Stimulated activated CD4-positive, alpha-beta T cell treated with anti-CD3 and anti-CD28 coated beads, Interleukin-2, amount 100 ng/mL, for 48 hours (primary cell): ENCODE data around the gene STOM.

Source experiments
- DNase-seq, 2 donors: peaks; one replicate each; pipeline ENCODE4 v3.0.0-alpha.2; 2020

Gene STOM

GRCh38 chr9:121318631-121319382, 51.2 kb downstream of the STOM start:
- no peak for DNase-seq

GRCh38 chr9:121317737-121318630, 52.1 kb downstream of the STOM start:
- no peak for DNase-seq

GRCh38 chr9:121316852-121317373, 53.1 kb downstream of the STOM start:
- no peak for DNase-seq

- DNase-seq = no peak
Observed at GRCh38 chr9:121316378-121316777, 53.7 kb downstream of the STOM start.

- no peak for DNase-seq
Observed at GRCh38 chr9:121313458-121314152, 56.4 kb downstream of the STOM start.

DNA sequence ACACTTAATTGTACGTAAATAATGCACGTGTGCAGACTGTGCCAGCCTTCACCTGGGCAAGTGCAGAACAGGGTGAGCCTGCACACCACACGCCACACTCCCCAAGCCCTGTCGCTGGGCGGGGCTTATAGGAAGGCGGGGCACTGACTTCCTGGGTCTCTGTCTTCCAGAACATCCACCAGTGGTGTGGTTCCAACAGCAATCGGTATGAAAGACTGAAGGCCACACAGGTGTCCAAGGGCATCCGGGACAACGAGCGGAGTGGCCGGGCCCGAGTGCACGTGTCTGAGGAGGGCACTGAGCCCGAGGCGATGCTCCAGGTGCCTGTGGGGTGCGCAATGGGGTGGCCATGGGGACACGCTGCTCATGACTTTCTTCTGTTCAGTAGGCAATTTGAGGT, 57.9 kb downstream of the STOM start:
- no peak for DNase-seq

DNA sequence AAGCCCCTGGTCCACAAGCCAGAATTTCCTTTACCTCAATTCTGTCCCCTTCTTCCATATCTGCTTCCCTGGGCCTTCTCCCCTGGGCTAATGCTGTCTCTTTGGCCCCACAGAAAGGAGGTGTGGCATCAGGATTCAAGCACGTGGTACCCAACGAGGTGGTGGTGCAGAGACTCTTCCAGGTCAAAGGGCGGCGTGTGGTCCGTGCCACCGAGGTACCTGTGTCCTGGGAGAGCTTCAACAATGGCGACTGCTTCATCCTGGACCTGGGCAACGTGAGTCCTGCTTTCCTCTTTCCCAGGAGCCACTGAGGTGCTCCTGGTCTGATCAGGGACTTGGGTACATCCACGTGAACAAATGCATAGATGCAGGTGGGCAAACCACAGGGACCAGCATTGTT, 59.5 kb downstream of the STOM start:
- DNase-seq = no peak

DNA sequence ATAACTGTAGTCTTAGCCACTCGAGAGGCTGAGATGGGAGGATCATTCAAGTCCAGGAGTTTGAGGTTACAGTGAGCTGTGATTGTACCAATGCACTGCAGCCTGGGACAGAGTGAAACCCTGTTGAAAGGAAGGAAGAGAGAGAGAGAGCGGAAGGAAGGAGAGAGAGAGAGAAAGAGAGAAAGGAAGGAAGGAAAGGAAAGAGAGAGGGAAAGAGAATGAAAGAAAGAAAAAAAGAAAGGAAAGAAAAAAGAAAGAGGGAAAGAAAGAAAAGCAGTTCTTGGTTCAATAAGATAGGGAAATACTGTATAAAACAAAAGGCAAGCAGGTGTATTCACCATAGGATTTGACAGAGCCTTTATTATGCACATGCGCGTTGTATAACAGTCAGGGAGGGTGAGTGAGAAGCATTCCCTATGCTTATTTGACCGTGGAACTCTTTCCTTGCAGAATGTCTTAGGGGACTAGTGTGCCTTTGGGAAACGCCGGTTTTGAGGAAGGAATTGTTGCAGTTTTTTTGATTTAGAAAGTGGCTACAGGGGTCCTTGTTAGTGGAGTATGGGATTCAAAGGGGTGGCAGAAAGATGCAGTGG, 60.1 kb downstream of the STOM start:
- no peak for DNase-seq

DNA sequence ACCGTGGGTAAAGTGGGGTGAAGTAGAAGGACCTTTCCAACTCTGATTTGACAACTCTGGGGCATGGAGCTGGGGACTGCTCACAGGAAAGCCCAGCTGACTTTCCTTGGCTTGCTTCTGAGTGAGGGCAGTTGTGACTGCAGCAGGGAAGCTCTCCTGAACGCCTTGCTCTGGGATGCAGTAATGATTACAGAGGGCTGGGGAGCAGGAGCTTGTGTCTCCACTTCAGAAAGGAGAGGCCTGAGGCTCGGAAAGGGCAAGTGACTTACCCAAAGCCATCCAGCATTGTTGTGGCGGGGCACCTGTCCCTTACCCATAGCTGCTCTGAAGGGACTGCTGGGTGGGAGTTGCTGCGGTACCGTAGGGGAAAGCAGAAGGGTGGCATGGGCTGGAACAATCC, 60.9 kb downstream of the STOM start:
- no peak for DNase-seq

DNA sequence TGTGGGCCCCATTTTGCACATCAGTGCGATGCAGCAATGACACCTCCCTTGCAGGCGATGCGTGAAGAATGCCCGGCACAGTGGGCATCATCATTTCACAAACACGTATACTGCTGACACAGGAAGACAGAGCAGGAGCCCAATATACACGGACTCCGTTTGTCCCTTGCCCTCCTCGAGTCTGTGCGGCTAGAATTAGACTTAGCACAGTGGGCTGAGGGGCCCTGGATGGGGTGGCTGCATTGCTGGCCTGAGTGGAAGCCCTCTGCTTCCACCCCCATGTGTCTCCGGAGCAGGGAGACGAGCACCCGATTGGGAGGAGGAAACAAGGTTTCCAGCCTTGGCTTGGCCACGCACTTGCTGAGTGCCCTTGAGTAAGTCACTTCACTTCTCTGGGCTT, 61.3 kb downstream of the STOM start:
- no peak for DNase-seq

DNA sequence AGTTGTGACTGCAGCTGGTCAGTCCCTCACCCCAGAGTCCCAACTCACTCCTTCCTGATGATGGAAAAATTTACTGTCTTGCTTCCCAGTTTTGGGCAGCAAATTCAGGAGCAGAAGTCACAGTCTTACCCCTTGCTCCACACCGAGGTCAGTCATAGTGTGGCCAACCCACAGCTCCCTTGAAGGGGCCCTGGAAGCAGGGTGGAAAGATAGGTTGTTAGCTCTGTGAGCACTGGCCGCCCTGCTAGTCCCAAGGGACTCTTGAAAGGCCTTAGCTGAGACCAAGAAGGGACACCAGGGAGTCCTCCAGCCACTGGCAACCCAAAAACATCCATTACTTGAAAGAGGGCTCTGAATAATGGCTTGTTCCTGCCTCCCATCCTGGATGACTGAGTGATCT, 62.1 kb downstream of the STOM start:
- no peak for DNase-seq

GRCh38 chr9:121305269-121305994, 64.6 kb downstream of the STOM start:
- no peak for DNase-seq

- DNase-seq = no peak
Observed at GRCh38 chr9:121304707-121305106, 65.3 kb downstream of the STOM start.

GRCh38 chr9:121303456-121304451, 66.3 kb downstream of the STOM start:
- no peak for DNase-seq

GRCh38 chr9:121302786-121303185, 67.3 kb downstream of the STOM start:
- DNase-seq = no peak

- DNase-seq = no peak
Observed at GRCh38 chr9:121302341-121302740, 67.7 kb downstream of the STOM start.

GRCh38 chr9:121301881-121302286, 68.2 kb downstream of the STOM start:
- no peak for DNase-seq

DNA sequence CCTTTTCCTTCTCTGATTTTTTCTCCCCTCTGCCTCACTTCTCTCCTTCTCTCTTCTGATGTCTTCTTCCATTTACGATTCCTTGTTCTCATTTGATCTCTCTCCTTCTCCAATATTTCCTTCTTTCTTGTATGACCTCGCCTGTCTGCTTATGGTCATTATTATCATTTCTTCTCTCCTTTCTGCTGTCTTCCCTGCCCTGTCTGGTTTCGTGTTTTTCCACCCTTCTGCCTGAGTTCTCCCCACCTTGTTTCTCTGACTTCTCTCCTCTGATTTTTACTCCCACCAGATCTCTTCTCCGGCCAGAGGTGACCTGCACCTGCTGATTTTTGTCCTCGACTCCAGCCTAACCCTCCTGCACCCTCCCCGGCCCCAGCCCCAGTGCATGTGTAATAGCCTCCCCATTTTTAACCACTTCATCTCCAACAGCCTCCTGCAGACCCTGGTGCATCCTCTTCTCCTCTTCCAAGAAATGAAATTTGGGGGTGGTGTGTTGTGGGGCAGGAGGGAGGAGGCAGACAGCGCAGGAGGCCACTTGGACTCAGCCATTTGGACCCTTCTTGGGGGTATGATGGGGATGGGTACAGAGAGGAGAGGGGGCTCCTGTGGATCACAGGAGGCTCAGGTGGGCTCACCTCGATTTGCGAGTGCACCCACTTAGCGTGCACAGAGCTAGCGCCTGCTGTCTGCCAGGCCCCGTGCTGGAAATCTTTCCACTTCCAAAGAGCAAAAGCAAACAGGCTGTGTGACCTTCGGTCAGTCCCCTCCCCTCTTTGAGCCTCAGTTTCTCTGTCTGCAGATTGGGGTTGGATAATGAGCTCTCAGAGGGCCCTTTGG, 69.5 kb downstream of the STOM start:
- no peak for DNase-seq

DNA sequence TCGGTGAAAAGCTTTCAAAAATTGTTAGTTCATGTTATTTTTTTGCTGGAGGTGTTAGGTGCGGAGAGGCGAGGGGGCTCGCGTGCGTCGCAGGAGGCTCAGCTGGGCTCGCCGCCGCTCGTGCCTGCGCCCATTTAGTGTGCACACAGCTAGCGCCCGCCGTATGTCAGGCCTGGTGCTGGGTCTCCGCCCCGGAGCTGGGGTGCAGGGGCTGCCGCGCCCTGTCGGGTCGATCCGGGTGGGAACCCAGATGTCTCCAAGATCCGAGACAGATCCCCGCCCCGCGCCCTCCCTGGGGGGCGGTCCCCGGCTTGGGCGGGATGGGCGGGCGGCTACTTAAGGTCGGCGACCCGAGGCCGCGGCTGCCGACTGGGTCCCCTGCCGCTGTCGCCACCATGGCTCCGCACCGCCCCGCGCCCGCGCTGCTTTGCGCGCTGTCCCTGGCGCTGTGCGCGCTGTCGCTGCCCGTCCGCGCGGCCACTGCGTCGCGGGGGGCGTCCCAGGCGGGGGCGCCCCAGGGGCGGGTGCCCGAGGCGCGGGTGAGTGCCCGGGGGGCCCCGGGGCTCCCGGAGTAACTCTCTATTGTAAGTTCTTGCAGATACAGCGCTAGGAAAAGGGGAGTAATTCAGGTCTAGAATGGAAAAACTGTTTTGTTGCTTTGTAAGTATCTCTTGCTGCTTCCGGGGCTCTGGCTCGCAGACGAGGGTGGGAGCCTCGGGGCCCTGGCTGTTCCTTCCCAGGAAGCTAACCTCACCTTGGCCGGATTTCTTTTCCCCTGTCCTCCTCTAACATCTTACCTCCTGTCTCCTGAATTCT, 70.4 kb downstream of the STOM start:
- DNase-seq = peak in 1 of 2 donors; percentile 14
